Neural cell (in vitro differentiated cells): ENCODE data around the gene KLK11. TPM values are rescaled to one million over a fixed set of nuclear protein-coding genes. Genes with fewer than 3 reads are reported as not detected.

ENCODE experiments used
- H2AFZ ChIP-seq: fragments of 200-600, 300-800 bp; sonication (generic), shearing (Covaris generic); 2 replicates; pipeline ENCODE4 v1.6.0; 2014; ENCODE audit warnings: low read depth, mild to moderate bottlenecking, antibody characterized with exemption, low read length, moderate library complexity
- H3F3A ChIP-seq: fragments of 200-600 bp; shearing (Covaris generic); 2 replicates; pipeline ENCODE4 v1.6.1; 2016; ENCODE audit warnings: mild to moderate bottlenecking, moderate library complexity, mixed read lengths, antibody characterized with exemption, low read length; ENCODE audit not compliant: insufficient read depth, poor library complexity, severe bottlenecking
- H3K27ac ChIP-seq: fragments of 200-600, 300-800 bp; sonication (generic), shearing (Covaris generic); 2 replicates; pipeline ENCODE4 v1.5.1; 2014; ENCODE audit warnings: mild to moderate bottlenecking, low read length, moderate library complexity
- H3K27me3 ChIP-seq: fragments of 300-800, 200-600 bp; sonication (generic), shearing (Covaris generic); 2 replicates; pipeline ENCODE4 v1.6.0; 2014; ENCODE audit warnings: mild to moderate bottlenecking, low read depth, low read length, moderate library complexity; ENCODE audit not compliant: insufficient read depth
- H3K36me3 ChIP-seq: fragments of 300-800, 200-600 bp; sonication (generic), shearing (Covaris generic); 2 replicates; pipeline ENCODE4 v1.5.1; 2014; ENCODE audit warnings: mild to moderate bottlenecking, antibody characterized with exemption, low read length, moderate library complexity; ENCODE audit not compliant: insufficient read depth
- H3K4me2 ChIP-seq: fragments of 300-800, 200-600 bp; sonication (generic), shearing (Covaris generic); 2 replicates; pipeline ENCODE4 v1.6.0; 2014; ENCODE audit warnings: mild to moderate bottlenecking, low read length
- H3K4me3 ChIP-seq: fragments of 300-800, 200-600 bp; sonication (generic), shearing (Covaris generic); 2 replicates; pipeline ENCODE4 v1.5.1; 2014; ENCODE audit warnings: mild to moderate bottlenecking, low read length, moderate library complexity
- H3K79me2 ChIP-seq: fragments of 200-600 bp; shearing (Covaris generic); replicated peaks from 2 replicates; pipeline ENCODE4 v1.6.0; 2014; ENCODE audit warnings: mild to moderate bottlenecking, low read length, moderate library complexity; ENCODE audit not compliant: insufficient read depth
- H3K9ac ChIP-seq: fragments of 300-800, 200-600 bp; sonication (generic), shearing (Covaris generic); 2 replicates; pipeline ENCODE4 v1.6.1; 2016; ENCODE audit warnings: mild to moderate bottlenecking, low read length, mixed read lengths
- H3K9me2 ChIP-seq: fragments of 200-600 bp; shearing (Covaris generic); 2 replicates; pipeline ENCODE4 v1.6.1; 2016; ENCODE audit warnings: mild to moderate bottlenecking, low read length, mixed read lengths; ENCODE audit not compliant: insufficient read depth
- H3K9me3 ChIP-seq: fragments of 200-600, 300-800 bp; sonication (generic), shearing (Covaris generic); 2 replicates; pipeline ENCODE4 v1.6.1; 2016; ENCODE audit warnings: mild to moderate bottlenecking, mixed run types, low read length, moderate library complexity, mixed read lengths
- H4K20me1 ChIP-seq: fragments of 200-600 bp; shearing (Covaris generic); 2 replicates; pipeline ENCODE4 v1.6.1; 2016; ENCODE audit warnings: mild to moderate bottlenecking, mixed run types; ENCODE audit not compliant: insufficient read depth
- CTCF ChIP-seq: fragments of 450-650 bp; IDR thresholded peaks from 2 replicates; pipeline ENCODE4 v1.5.1; 2014; ENCODE audit warnings: antibody characterized with exemption, mild to moderate bottlenecking, moderate library complexity; ENCODE audit not compliant: poor library complexity, severe bottlenecking
- EP300 ChIP-seq: fragments of 450-650 bp; conservative IDR thresholded peaks from 2 replicates; pipeline ENCODE4 v1.6.1; 2014; ENCODE audit warnings: antibody characterized with exemption, mild to moderate bottlenecking, moderate library complexity; ENCODE audit not compliant: poor library complexity, severe bottlenecking
- EZH2 ChIP-seq: fragments of 200-600, 300-800 bp; shearing (Covaris generic), sonication (generic); IDR thresholded peaks from 2 replicates; pipeline ENCODE4 v1.6.1; 2014; ENCODE audit warnings: antibody characterized with exemption, low read length, borderline replicate concordance, mild to moderate bottlenecking; ENCODE audit not compliant: insufficient read depth, poor library complexity, severe bottlenecking
- MXI1 ChIP-seq: fragments of 450-650 bp; conservative IDR thresholded peaks from 2 replicates; pipeline ENCODE4 v1.6.1; 2014; ENCODE audit warnings: antibody characterized with exemption, mild to moderate bottlenecking; ENCODE audit not compliant: poor library complexity, severe bottlenecking
- POLR2AphosphoS5 ChIP-seq: IDR thresholded peaks from 2 replicates; pipeline ENCODE4 v1.6.1; 2012
- RAD21 ChIP-seq: fragments of 450-650 bp; conservative IDR thresholded peaks from 2 replicates; pipeline ENCODE4 v1.6.1; 2014; ENCODE audit warnings: antibody characterized with exemption, mild to moderate bottlenecking, moderate library complexity
- REST ChIP-seq: IDR thresholded peaks from 2 replicates; pipeline ENCODE4 v1.6.1; 2012; ENCODE audit warnings: borderline replicate concordance
- SMC3 ChIP-seq: fragments of 450-650 bp; conservative IDR thresholded peaks from 2 replicates; pipeline ENCODE4 v1.6.1; 2014; ENCODE audit warnings: antibody characterized with exemption, mild to moderate bottlenecking, moderate library complexity; ENCODE audit not compliant: poor library complexity
- TAF1 ChIP-seq: IDR thresholded peaks from 2 replicates; pipeline ENCODE4 v1.6.1; 2012; ENCODE audit warnings: low read depth
- polyA plus RNA-seq: library from polyadenylated mRNA; depleted of rRNA; stranded (reverse); fragments of >200 nt; gene quantifications from 2 replicates; pipeline ENCODE4 v1.2.3, GENCODE V29; 2014

KLK11 gene
- polyA plus RNA-seq, 1 donor from 2014 or later, result not detected

- H3K4me2 ChIP-seq, result no peak overlapping the region
- TF ChIP-seq REST (no peak), EZH2 (no peak), SMC3 (no peak), POLR2AphosphoS5 (no peak), CTCF (no peak), MXI1 (no peak), RAD21 (no peak), TAF1 (no peak), EP300 (no peak)
Measured at GRCh38 chr19:51047031-51047335, 20.6 kb upstream of the KLK11 start.

GRCh38 chr19:51044327-51044726 lies 17.9 kb upstream of the KLK11 start:
- no peaks in the 10 kb centered on the region for H3K9me2 ChIP-seq
- H3K79me2 ChIP-seq, result no peaks in the 10 kb centered on the region
- no peaks in the 10 kb centered on the region for H3K36me3 ChIP-seq
- no peak overlapping the region for H2AFZ ChIP-seq
- TF ChIP-seq SMC3 (no peak), EZH2 (no peak), RAD21 (no peak), CTCF (no peak), EP300 (no peak), MXI1 (no peak), POLR2AphosphoS5 (no peak)
- H3K9ac ChIP-seq, result no peak overlapping the region
- no peak overlapping the region for H3K4me3 ChIP-seq
- H3K27ac ChIP-seq, result no peak overlapping the region
- no peaks in the 10 kb centered on the region for H3K27me3 ChIP-seq
- H3K9me3 ChIP-seq, result no peaks in the 10 kb centered on the region
- no peak overlapping the region for H3K4me2 ChIP-seq
- no peaks in the 10 kb centered on the region for H4K20me1 ChIP-seq
- no peaks in the 10 kb centered on the region for H3F3A ChIP-seq

More at GRCh38 chr19:51047031-51047335, 20.6 kb upstream of the KLK11 start:
- Histone ChIP-seq H3K9ac (no peak overlapping the region), H2AFZ (no peak overlapping the region), H4K20me1 (no peaks in the 10 kb centered on the region), H3K27me3 (no peaks in the 10 kb centered on the region), H3K27ac (no peak overlapping the region), H3K79me2 (no peaks in the 10 kb centered on the region), H3K4me3 (no peak overlapping the region), H3K9me3 (no peaks in the 10 kb centered on the region), H3K9me2 (no peaks in the 10 kb centered on the region), H3F3A (no peaks in the 10 kb centered on the region), H3K36me3 (no peaks in the 10 kb centered on the region)
